HCT116 (cell line): Measurements from ENCODE around the gene MRPL44.

ENCODE experiments used
- CEBPB ChIP-seq: IDR thresholded peaks from 2 replicates; pipeline ENCODE4 v1.6.1; 2012; ENCODE audit warnings: low read depth
- CTCF ChIP-seq, 3 experiments: fragments of 200-600 bp in 1 of 3; sonication (generic) in 1 of 3; IDR thresholded peaks in 2 of 3; conservative IDR thresholded peaks in 1 of 3; 2 replicates each; pipeline ENCODE4 v1.5.1; 2012 to 2017; ENCODE audit warnings: low read depth in 2 of 3, low read length in 2 of 3, antibody characterized with exemption in 1 of 3, borderline replicate concordance in 1 of 3, control low read depth in 1 of 3, mild to moderate bottlenecking in 1 of 3, mixed read lengths in 1 of 3, mixed run types in 1 of 3, moderate library complexity in 1 of 3; ENCODE audit not compliant: insufficient read depth in 1 of 3
- EZH2phosphoT487 ChIP-seq: fragments of 200-600 bp; IDR thresholded peaks from 2 replicates; pipeline ENCODE4 v1.6.1; 2018; ENCODE audit warnings: antibody characterized with exemption, borderline replicate concordance
- POLR2A ChIP-seq: IDR thresholded peaks from 2 replicates; pipeline ENCODE4 v1.7.0; 2011; ENCODE audit warnings: borderline replicate concordance; ENCODE audit not compliant: insufficient read depth, insufficient read length; ENCODE audit errors: extremely low read depth
- POLR2AphosphoS5 ChIP-seq: IDR thresholded peaks from 2 replicates; pipeline ENCODE4 v1.6.1; 2011; ENCODE audit warnings: mild to moderate bottlenecking, low read depth, low read length, moderate library complexity
- SIN3A ChIP-seq: IDR thresholded peaks from 2 replicates; pipeline ENCODE4 v1.6.1; 2012; ENCODE audit warnings: low read depth
- YY1 ChIP-seq: IDR thresholded peaks from 2 replicates; pipeline ENCODE4 v1.6.1; 2011; ENCODE audit warnings: low read length, low read depth, moderate library complexity, mild to moderate bottlenecking; ENCODE audit not compliant: insufficient replicate concordance; ENCODE audit errors: extremely low read depth
- ZNF274 ChIP-seq: fragments of 200-500 bp; sonication (Bioruptor generic); IDR thresholded peaks from 2 replicates; pipeline ENCODE4 v1.6.1; 2014; ENCODE audit warnings: mild to moderate bottlenecking, low read depth, low read length, inconsistent platforms
- TF ChIP-seq, protein P1 (sequence below): IDR thresholded peaks from 2 replicates; pipeline ENCODE4 v1.6.1; 2012

GRCh38 chr2:223947711-223948205 lies 9.5 kb upstream of the MRPL44 start:
- no peak for TF ChIP-seq CTCF (IDR thresholded peaks at IDR 0.05 in 2 of 3, conservative IDR thresholded peaks at IDR 0.05 in 1 of 3; ENCODE audit: borderline replicate concordance in 1 of 3, insufficient read depth in 1 of 3, low read depth in 2 of 3, low read length in 2 of 3)
- TF ChIP-seq, protein P1, sequence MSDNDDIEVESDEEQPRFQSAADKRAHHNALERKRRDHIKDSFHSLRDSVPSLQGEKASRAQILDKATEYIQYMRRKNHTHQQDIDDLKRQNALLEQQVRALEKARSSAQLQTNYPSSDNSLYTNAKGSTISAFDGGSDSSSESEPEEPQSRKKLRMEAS, result no peak
- no peak for TF ChIP-seq YY1
- no peak for TF ChIP-seq SIN3A
- TF ChIP-seq POLR2A, result no peak
- TF ChIP-seq EZH2phosphoT487, result no peak
- TF ChIP-seq ZNF274, result no peak
- no peak for TF ChIP-seq POLR2AphosphoS5
- no peak for TF ChIP-seq CEBPB
